HG03439 (cell line): Measurements from ENCODE around the gene NACC1.

Source experiments
- ATAC-seq: cut with Tn5 transposase; IDR thresholded peaks from one replicate; pipeline ENCODE4 v1.9.1; 2021; ENCODE audit warnings: mild to moderate bottlenecking, moderate library complexity; ENCODE audit not compliant: unreplicated experiment

Gene NACC1

GRCh38 chr19:13189600-13189999 lies 71.5 kb downstream of the NACC1 start:
- no peak for ATAC-seq
